HepG2 (cell line): ENCODE measurements around the gene YIPF2. TPM values are rescaled to one million over a fixed set of nuclear protein-coding genes. Genes with fewer than 3 reads are reported as not detected.

Experiments
- ATAC-seq: fragments of 200-7000 bp; cut with Tn5 transposase; 3 replicates; pipeline ENCODE4 v1.9.1; 2020; ENCODE audit warnings: mild to moderate bottlenecking, moderate library complexity
- BruUV-seq: library from RNA; stranded (reverse); fragments of 400-500 nt; replicated peaks from 2 replicates; lab custom pipeline; 2021; lab: Mats Ljungman, UMichigan
- CTCF ChIA-PET: fragments of 300-600 bp; formaldehyde crosslinking; extraction: SDS; loops from one replicate; lab custom pipeline; 2021; ENCODE audit warnings: low total read pairs, inconsistent platforms, low intra/inter-chr PET ratio; lab: Yijun Ruan, JAX
- POLR2A ChIA-PET: fragments of 350-600 bp; sonication (Branson Sonifier 250); formaldehyde crosslinking; loops from one replicate; lab custom pipeline; 2020; ENCODE audit warnings: antibody characterized with exemption, inconsistent platforms; lab: Yijun Ruan, JAX
- DNase-seq: peaks from one replicate; pipeline ENCODE4 v3.0.0-alpha.2; 2015; ENCODE audit warnings: low spot score
- FAIRE-seq: peaks from 3 replicates; lab custom pipeline; 2011; peaks lifted over from hg19 to GRCh38; lab: Jason Lieb, UNC
- H2AFZ ChIP-seq: one replicate; pipeline ENCODE4 v1.6.1; 2011; ENCODE audit warnings: low read length, inconsistent platforms
- H3K27ac ChIP-seq: fragments of 300-600 bp; 3 replicates; pipeline ENCODE4 v1.8.0; 2011; ENCODE audit warnings: mixed run types, mild to moderate bottlenecking, mixed read lengths, low read length, inconsistent platforms; ENCODE audit not compliant: insufficient read depth; ENCODE audit errors: extremely low read length
- H3K27me3 ChIP-seq, 2 experiments: fragments of 200-600 bp in 1 of 2; 2 replicates in 1 of 2; 3 replicates in 1 of 2; pipeline versions ENCODE4 v1.6.0 to v1.8.0; 2011; ENCODE audit warnings: low read length in 2 of 2, mild to moderate bottlenecking in 2 of 2, moderate library complexity in 2 of 2, inconsistent platforms in 1 of 2; ENCODE audit not compliant: insufficient read depth in 2 of 2, control insufficient read depth in 1 of 2
- H3K36me3 ChIP-seq, 2 experiments: fragments of 200-600 bp in 1 of 2; replicated peaks in 1 of 2; 2 replicates in 1 of 2; 3 replicates in 1 of 2; pipeline versions ENCODE4 v1.5.1 to v1.8.0; 2011; ENCODE audit warnings: low read length in 2 of 2, inconsistent platforms in 1 of 2; ENCODE audit not compliant: insufficient read depth in 2 of 2, control insufficient read depth in 1 of 2
- H3K4me1 ChIP-seq: 2 replicates; pipeline ENCODE4 v1.5.1; 2012; ENCODE audit warnings: low read length, inconsistent platforms; ENCODE audit not compliant: insufficient read depth
- H3K4me2 ChIP-seq: 2 replicates; pipeline ENCODE4 v1.6.0; 2011; ENCODE audit warnings: low read depth, low read length, inconsistent platforms
- H3K4me3 ChIP-seq, 3 experiments: fragments of 200-600 bp in 1 of 3; sonication (generic), shearing (Covaris generic) in 1 of 3; replicated peaks in 1 of 3; 2 replicates each; pipeline ENCODE4 v1.5.1; 2011 to 2016; ENCODE audit warnings: low read length in 3 of 3, inconsistent platforms in 2 of 3, low read depth in 2 of 3, mild to moderate bottlenecking in 2 of 3, control low read depth in 1 of 3, mixed read lengths in 1 of 3; ENCODE audit not compliant: insufficient read depth in 1 of 3
- H3K79me2 ChIP-seq: one replicate; pipeline ENCODE4 v1.6.1; 2011; ENCODE audit warnings: low read length, inconsistent platforms; ENCODE audit not compliant: insufficient read depth
- H3K9ac ChIP-seq: 2 replicates; pipeline ENCODE4 v1.6.0; 2011; ENCODE audit warnings: mild to moderate bottlenecking, low read depth, low read length, inconsistent platforms; ENCODE audit not compliant: insufficient read depth
- H3K9me3 ChIP-seq: 2 replicates; pipeline ENCODE4 v1.5.1; 2012; ENCODE audit warnings: mild to moderate bottlenecking, low read length
- H4K20me1 ChIP-seq: 2 replicates; pipeline ENCODE4 v1.6.0; 2011; ENCODE audit warnings: inconsistent platforms, mild to moderate bottlenecking, low read length, moderate library complexity; ENCODE audit not compliant: insufficient read depth
- KDM5B ChIP-seq: sonication (generic); formaldehyde crosslinking; IDR thresholded peaks from 2 replicates; pipeline ENCODE4 v1.4.0; 2020; ENCODE audit warnings: missing genetic modification reagents, mild to moderate bottlenecking, borderline replicate concordance
- NR2C2 ChIP-seq: sonication (generic); formaldehyde crosslinking; IDR thresholded peaks from 2 replicates; pipeline ENCODE4 v1.4.0; 2020; ENCODE audit warnings: missing genetic modification reagents, mild to moderate bottlenecking, moderate library complexity, borderline replicate concordance
- NR2F1 ChIP-seq, 2 experiments: fragments of 450-650 bp in 1 of 2; formaldehyde crosslinking in 1 of 2; IDR thresholded peaks; 2 replicates each; pipeline versions ENCODE4 v1.5.0 to v1.6.1; 2016 to 2020; ENCODE audit warnings: mild to moderate bottlenecking in 1 of 2, missing compliant biosample characterization in 1 of 2, missing genetic modification reagents in 1 of 2, moderate library complexity in 1 of 2
- NRL ChIP-seq: sonication (generic); formaldehyde crosslinking; IDR thresholded peaks from 2 replicates; pipeline ENCODE4 v1.5.0; 2020; ENCODE audit warnings: missing genetic modification reagents, mild to moderate bottlenecking, moderate library complexity, borderline replicate concordance
- PAXIP1 ChIP-seq: sonication (generic); formaldehyde crosslinking; conservative IDR thresholded peaks from 2 replicates; pipeline ENCODE4 v1.4.0; 2020; ENCODE audit warnings: mild to moderate bottlenecking, missing genetic modification reagents, moderate library complexity
- THAP7 ChIP-seq: sonication (generic); formaldehyde crosslinking; IDR thresholded peaks from 2 replicates; pipeline ENCODE4 v1.8.1; 2023; ENCODE audit warnings: mild to moderate bottlenecking, missing genetic modification reagents
- TMF1 ChIP-seq: sonication (generic); formaldehyde crosslinking; IDR thresholded peaks from 2 replicates; pipeline ENCODE4 v1.8.1; 2022; ENCODE audit warnings: low read depth, missing genetic modification reagents
- XRCC5 ChIP-seq: fragments of 200-400 bp; formaldehyde crosslinking; optimal IDR thresholded peaks from 2 replicates; pipeline ENCODE3; 2017; ENCODE audit warnings: mild to moderate bottlenecking, low read length
- ZNF317 ChIP-seq: sonication (generic); formaldehyde crosslinking; IDR thresholded peaks from 2 replicates; pipeline ENCODE4 v1.5.0; 2020; ENCODE audit warnings: mild to moderate bottlenecking, missing genetic modification reagents
- ZNF687 ChIP-seq: sonication (generic); formaldehyde crosslinking; IDR thresholded peaks from 2 replicates; pipeline ENCODE4 v1.5.1; 2020; ENCODE audit warnings: mild to moderate bottlenecking, missing genetic modification reagents, moderate library complexity
- WGBS: methylation state at CpG from one replicate; pipeline ENCODE4 v1.1.6; 2017; ENCODE audit warnings: low lambda C conversion rate; 5-methylcytosine and 5-hydroxymethylcytosine counted together
- in situ Hi-C: cut with HindIII; loops from 2 replicates; pipeline ENCODE4 v1.10.0; 2017; ENCODE audit warnings: low pct_unique_long_range_greater_than_20kb; ENCODE audit not compliant: extremely low pct_ligation_motif_present
- intact Hi-C: fragments of 100-400 bp; cut with micrococcal nuclease; formaldehyde crosslinking; loops from one replicate; pipeline ENCODE4 v1.10.0; 2022; ENCODE audit not compliant: unreplicated experiment
- polyA plus RNA-seq, 8 experiments: library from polyadenylated mRNA; depleted of rRNA in 3 of 8; stranded (reverse) in 7 of 8; unstranded in 1 of 8; fragments of >200 nt; fragmentation: Illumina TruSeq in 4 of 8; extraction: Trizol in 4 of 8; gene quantifications; 2 replicates each; pipeline versions ENCODE4 v1.2.1 to v1.2.3, GENCODE V29; 2011 to 2016; ENCODE audit warnings: low read depth in 4 of 8, missing spikeins in 1 of 8, mixed read lengths in 1 of 8; ENCODE audit not compliant: insufficient read depth in 1 of 8
- total RNA-seq, 5 experiments: library from RNA; depleted of rRNA; stranded (reverse); fragments of >200 nt; fragmentation: Illumina TruSeq; extraction: Trizol; gene quantifications; 2 replicates each; pipeline ENCODE4 v1.2.3, GENCODE V29; 2016; ENCODE audit warnings: low read depth in 1 of 5

Gene YIPF2
- total and polyA plus RNA-seq, 2 of the 13 experiments (the other 11 are each of a cell fraction or from before 2014, with no cell fraction given) = 37.3 to 53.2 TPM

- TF ChIP-seq PAXIP1 (CRISPR knock-in tag) (peak; percentile 57; the same call in 1 of the 2 replicates), ZNF317 (CRISPR knock-in tag) (peak; percentile 52; the same call in 1 of the 2 replicates), XRCC5 (peak; percentile 98)
- TF ChIP-seq, all 625 proteins: peak for 251
Observed at GRCh38 chr19:10928563-10929401, at the start of gene YIPF2, which contains the start of gene TIMM29 (continued).

- ATAC-seq (peak; percentile 53), FAIRE-seq (no peak), DNase-seq (no peak)
- ChIA-PET POLR2A (no interaction called here), CTCF (no interaction called here)
- H3K79me2 ChIP-seq = peaks cover 75% of the 10 kb centered on the region
- BruUV-seq = no TSS peak
- peaks cover 30% of the 10 kb centered on the region for H3K4me1 ChIP-seq
- no peaks in the 10 kb centered on the region for H3K27me3 ChIP-seq
- H3K9ac ChIP-seq = no peak overlapping the region
- H4K20me1 ChIP-seq = peaks cover 10% of the 10 kb centered on the region
- no peak overlapping the region for H3K4me2 ChIP-seq
- no peak overlapping the region for H2AFZ ChIP-seq
- intact Hi-C loops (no loop called here), in situ Hi-C loops (no loop called here)
- H3K4me3 ChIP-seq = no peak overlapping the region
- H3K27ac ChIP-seq = no peak overlapping the region
- peaks cover 2 to 10% of the 10 kb centered on the region in 2 experiments; a peak in 3 of 5 replicates for H3K36me3 ChIP-seq
- no CpG with 5 or more reads among the region's 5 CpGs for WGBS
- no peaks in the 10 kb centered on the region for H3K9me3 ChIP-seq
- no peak for TF ChIP-seq TMF1 (CRISPR knock-in tag)
- peak; percentile 70 to 71; a peak in 3 of 4 replicates for TF ChIP-seq NR2F1 (CRISPR knock-in tag; IDR thresholded peaks at IDR 0.05)
- TF ChIP-seq NRL (CRISPR knock-in tag) = peak; percentile 55; the same call in 1 of the 2 replicates
- no peak for TF ChIP-seq KDM5B (CRISPR knock-in tag)
- no peak for TF ChIP-seq NR2C2 (CRISPR knock-in tag)
- no peak for TF ChIP-seq THAP7 (CRISPR knock-in tag)
- peak; percentile 35; the same call in 1 of the 2 replicates for TF ChIP-seq ZNF687 (CRISPR knock-in tag)
Observed at GRCh38 chr19:10977742-10978092, 49.3 kb upstream of the YIPF2 start.
